ENCODE results near the gene CD63. TPM values are rescaled to one million over a fixed set of nuclear protein-coding genes. Genes with fewer than 3 reads are reported as not detected.

CD63 gene
- total RNA-seq, 2 donors from 2014 or later, result 341 to 511 TPM

DNA sequence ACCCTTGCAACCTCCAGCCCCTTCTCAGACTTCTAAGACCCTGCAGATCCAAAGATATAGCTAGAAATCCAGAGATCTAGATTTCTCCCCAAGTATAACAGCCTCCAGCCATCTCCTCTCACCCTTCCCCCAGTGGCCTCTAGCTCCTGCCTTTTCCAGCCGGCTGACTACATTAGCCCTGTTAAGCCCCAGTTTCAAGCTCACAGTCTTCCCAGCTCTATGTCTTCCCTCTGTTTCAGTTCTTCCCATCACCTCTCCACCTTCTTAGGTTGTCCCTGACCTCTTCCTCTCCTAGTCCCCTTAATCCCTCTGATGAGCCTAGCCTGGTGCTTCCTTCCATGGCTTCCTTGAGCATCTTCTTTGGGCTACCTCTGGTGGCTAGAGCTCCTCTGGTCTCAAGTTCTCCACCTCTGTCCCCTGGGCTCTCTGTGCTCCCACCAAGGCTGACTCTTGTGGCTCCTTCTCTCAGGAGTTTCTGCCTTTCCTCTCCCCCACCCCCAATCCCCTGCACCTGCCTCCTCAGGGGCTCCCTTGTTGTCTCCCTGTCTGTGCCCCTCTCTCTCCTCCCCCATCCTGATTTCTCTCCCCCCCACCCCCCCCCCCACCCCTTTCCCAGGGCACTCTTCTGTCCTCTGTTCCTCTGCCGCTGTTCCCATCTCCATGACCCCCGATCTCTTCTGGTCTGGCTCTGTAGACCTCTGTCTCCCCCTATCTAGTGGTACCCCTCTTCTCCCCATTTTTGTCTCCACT lies 13.3 kb upstream of the CD63 start:
- 30 to 39% methylated on average over 3 of the region's 3 CpGs for WGBS, 2 donors
- no peak for DNase-seq
- Histone ChIP-seq H3K4me3 (no peak overlapping the region), H3K9me3 (no peaks in the 10 kb centered on the region), H3K4me1 (peaks cover 39% of the 10 kb centered on the region), H3K27ac (no peak overlapping the region), H3K27me3 (no peaks in the 10 kb centered on the region), H3K36me3 (replicated peaks in 1 of 2; ENCODE audit: insufficient read depth in 1 of 2, low read depth in 2 of 2) (no peaks in the 10 kb centered on the region)
- TF ChIP-seq, protein P1, sequence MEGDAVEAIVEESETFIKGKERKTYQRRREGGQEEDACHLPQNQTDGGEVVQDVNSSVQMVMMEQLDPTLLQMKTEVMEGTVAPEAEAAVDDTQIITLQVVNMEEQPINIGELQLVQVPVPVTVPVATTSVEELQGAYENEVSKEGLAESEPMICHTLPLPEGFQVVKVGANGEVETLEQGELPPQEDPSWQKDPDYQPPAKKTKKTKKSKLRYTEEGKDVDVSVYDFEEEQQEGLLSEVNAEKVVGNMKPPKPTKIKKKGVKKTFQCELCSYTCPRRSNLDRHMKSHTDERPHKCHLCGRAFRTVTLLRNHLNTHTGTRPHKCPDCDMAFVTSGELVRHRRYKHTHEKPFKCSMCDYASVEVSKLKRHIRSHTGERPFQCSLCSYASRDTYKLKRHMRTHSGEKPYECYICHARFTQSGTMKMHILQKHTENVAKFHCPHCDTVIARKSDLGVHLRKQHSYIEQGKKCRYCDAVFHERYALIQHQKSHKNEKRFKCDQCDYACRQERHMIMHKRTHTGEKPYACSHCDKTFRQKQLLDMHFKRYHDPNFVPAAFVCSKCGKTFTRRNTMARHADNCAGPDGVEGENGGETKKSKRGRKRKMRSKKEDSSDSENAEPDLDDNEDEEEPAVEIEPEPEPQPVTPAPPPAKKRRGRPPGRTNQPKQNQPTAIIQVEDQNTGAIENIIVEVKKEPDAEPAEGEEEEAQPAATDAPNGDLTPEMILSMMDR (IDR thresholded peaks at IDR 0.05), result no peak
- no peak for TF ChIP-seq POLR2A (IDR thresholded peaks at IDR 0.05)
- intact Hi-C loops (cut with DNase I), result loop anchor here (10.0 kb wide), 3 partner anchors 83 to 293 kb away; partner anchors contain the start of gene DNAJC14
- no peak for ATAC-seq

DNA sequence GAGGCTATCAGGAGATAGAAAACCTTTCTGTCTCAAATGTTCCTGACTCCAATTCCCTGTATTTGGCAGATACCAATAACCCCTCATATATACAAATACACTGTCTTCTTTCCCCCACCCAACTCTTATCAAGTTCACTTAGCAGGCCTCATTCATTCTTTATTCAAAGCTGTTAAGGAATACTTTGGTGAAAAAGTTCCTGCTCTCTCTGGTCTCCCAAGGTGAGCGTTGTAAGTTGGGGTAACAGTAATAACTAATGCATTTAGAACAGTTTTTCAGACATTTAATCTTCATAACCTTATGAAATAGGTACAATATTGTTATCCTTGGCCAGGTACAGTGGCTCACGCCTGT lies 10.2 kb upstream of the CD63 start:
- intact Hi-C loops (cut with DNase I), result no loop called here
- TF ChIP-seq, protein P1 (IDR thresholded peaks at IDR 0.05), result no peak
- TF ChIP-seq POLR2A (IDR thresholded peaks at IDR 0.05), result no peak
- H3K4me3 ChIP-seq, result no peak overlapping the region
- H3K36me3 ChIP-seq (replicated peaks in 1 of 2; ENCODE audit: insufficient read depth in 1 of 2, low read depth in 2 of 2), result no peaks in the 10 kb centered on the region
- peak overlapping the region in 1 of 4 donors; percentile 65 for H3K27ac ChIP-seq
- H3K4me1 ChIP-seq, result peaks cover 26% of the 10 kb centered on the region
- ATAC-seq, result no peak
- no peaks in the 10 kb centered on the region for H3K27me3 ChIP-seq
- DNase-seq, result no peak
- WGBS, 2 donors, result 65 to 71% methylated on average over 2 of the region's 2 CpGs
- H3K9me3 ChIP-seq, result no peaks in the 10 kb centered on the region

DNA sequence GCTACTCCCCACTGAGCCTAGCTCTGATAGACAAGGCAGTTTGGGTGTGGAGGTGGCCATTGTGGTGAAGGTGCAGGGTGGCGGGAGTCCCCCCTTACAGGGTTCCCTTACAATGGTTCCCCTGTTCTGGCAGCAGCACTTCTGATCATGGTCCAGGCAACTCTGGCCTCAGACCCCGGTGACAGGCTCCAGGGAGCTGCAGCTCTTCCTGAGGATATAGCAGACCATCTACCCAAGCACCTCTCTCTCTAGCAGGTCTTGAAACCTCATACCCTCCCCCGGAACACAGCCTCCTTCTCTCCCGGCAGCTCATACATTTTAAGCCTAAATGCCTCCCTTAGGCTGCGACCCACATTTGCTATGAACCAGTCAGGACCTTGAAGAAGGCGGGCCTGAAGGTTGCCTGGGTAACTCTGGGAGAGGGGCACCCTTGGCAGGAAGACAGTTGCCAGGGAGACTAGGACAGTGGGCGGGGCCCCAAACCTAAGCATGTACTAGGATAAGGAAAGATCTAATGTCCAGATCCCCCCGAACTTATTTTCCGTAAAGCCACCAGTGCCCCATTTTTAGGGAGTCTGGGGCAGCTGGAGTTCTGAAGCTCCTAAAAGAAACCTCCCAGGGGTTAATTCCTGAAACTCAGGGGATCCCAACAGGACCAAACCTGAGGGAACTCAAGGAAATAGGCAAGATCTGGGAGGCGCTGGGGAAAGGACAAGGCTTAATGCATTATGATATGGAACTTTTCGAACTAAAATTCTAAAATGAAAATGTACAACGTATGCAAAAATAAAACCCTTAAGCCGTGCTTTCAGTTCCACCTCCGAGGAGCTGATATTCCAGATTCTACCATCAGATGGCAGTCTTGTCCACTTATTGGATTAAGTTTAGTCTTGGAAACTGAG lies 9.6 kb upstream of the CD63 start:
- Histone ChIP-seq H3K4me1 (peaks cover 20% of the 10 kb centered on the region), H3K27me3 (no peaks in the 10 kb centered on the region), H3K4me3 (peak overlapping the region in 1 of 2 donors; percentile 17), H3K9me3 (no peaks in the 10 kb centered on the region), H3K36me3 (replicated peaks in 1 of 2; ENCODE audit: insufficient read depth in 1 of 2, low read depth in 2 of 2) (no peaks in the 10 kb centered on the region), H3K27ac (peak overlapping the region; percentile 23 to 80 (median 68))
- ATAC-seq (peak; percentile 62), DNase-seq (peak; percentile 79 to 85 (median 82))
- WGBS, 2 donors, result 3 to 6% methylated on average over 13 to 14 of the region's 14 CpGs
- TF ChIP-seq POLR2A (IDR thresholded peaks at IDR 0.05), result peak in 1 of 3 donors; percentile 14
- TF ChIP-seq, protein P1 (IDR thresholded peaks at IDR 0.05), result peak; percentile 59 to 97 (median 91)
- intact Hi-C loops (cut with DNase I), result no loop called here

DNA sequence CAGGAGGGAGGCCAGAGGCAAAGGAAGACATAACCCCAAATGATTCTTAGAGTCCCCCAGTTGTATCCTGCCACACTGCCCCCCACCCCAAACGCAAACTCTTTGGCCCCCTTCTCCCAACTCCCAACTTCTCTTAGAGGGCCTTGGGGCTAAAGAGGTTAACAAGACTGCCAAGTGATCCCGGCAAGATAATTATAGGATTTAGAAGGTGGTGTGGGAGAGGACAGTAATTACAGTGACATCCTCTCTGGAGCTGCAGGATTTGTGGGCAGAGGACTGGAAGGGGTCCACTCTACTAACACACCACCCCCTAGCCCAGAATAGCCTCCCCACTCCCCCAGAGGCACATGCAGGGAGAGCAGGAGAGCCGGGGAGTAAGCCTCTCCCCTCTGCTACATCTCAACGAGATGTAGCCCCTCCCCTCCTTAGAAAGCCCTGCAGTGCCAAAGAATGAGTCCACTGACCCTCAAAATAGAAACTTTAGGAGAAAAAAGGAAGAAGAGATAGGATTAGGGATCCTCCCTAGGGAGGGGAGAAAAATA lies 8.8 kb upstream of the CD63 start:
- Histone ChIP-seq H3K4me3 (no peak overlapping the region), H3K4me1 (peaks cover 19% of the 10 kb centered on the region), H3K36me3 (replicated peaks in 1 of 2; ENCODE audit: insufficient read depth in 1 of 2, low read depth in 2 of 2) (no peaks in the 10 kb centered on the region), H3K27me3 (no peaks in the 10 kb centered on the region), H3K9me3 (no peaks in the 10 kb centered on the region), H3K27ac (peak overlapping the region; percentile 23 to 80 (median 68))
- TF ChIP-seq, protein P1 (IDR thresholded peaks at IDR 0.05), result no peak
- TF ChIP-seq POLR2A (IDR thresholded peaks at IDR 0.05), result no peak
- ATAC-seq (no peak), DNase-seq (no peak)
- WGBS, 2 donors, result 16 to 18% methylated on average over 4 of the region's 4 CpGs
- intact Hi-C loops (cut with DNase I), result no loop called here

All from body of pancreas (tissue), 4 donors.